PFSK-1 (cell line): ENCODE results near the gene FXYD4.

Experiments used
- FOXP2 ChIP-seq: optimal IDR thresholded peaks from 2 replicates; pipeline ENCODE3; 2011; ENCODE audit warnings: borderline replicate concordance, control low read depth, inconsistent platforms; ENCODE audit not compliant: insufficient read depth; ENCODE audit errors: extremely low read length, extremely low read depth
- POLR2AphosphoS5 ChIP-seq: IDR thresholded peaks from 2 replicates; pipeline ENCODE4 v1.6.1; 2012; ENCODE audit warnings: low read depth, mild to moderate bottlenecking, control low read depth, low read length, moderate library complexity
- REST ChIP-seq, 2 experiments: IDR thresholded peaks; 2 replicates each; pipeline versions ENCODE4 v1.6.1 to v1.8.0; 2011 to 2012; ENCODE audit warnings: low read depth in 2 of 2, low read length in 2 of 2, control low read depth in 1 of 2, inconsistent platforms in 1 of 2, mild to moderate bottlenecking in 1 of 2, moderate library complexity in 1 of 2; ENCODE audit not compliant: insufficient read depth in 1 of 2
- SIN3A ChIP-seq: IDR thresholded peaks from 2 replicates; pipeline ENCODE4 v1.6.1; 2012; ENCODE audit warnings: mild to moderate bottlenecking, low read length, moderate library complexity, borderline replicate concordance; ENCODE audit not compliant: insufficient read depth
- TAF1 ChIP-seq: IDR thresholded peaks from 2 replicates; pipeline ENCODE4 v1.6.1; 2012; ENCODE audit warnings: low read length, control low read depth, borderline replicate concordance; ENCODE audit not compliant: insufficient read depth

The FXYD4 gene

DNA sequence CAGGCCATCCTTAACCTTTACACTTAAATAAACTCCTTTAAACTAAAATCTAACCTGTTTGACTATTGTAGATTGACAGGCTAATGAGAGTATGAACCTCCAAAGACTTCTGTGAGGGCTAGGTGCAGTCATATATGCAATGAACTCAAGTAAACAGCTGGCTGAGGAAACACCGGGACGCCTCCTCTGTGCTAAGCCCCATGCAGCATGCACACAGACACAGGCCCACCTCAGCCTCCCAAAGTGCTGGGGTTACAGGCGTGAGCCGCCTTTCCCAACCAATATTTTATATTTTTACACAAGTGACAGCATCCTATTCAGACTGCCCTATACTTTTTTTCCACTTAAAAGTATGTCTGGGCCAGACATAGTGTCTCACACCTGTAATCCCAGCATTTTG lies 1.5 kb upstream of the FXYD4 start:
- TF ChIP-seq FOXP2 (no peak), POLR2AphosphoS5 (no peak), TAF1 (no peak), REST (IDR thresholded peaks at IDR 0.05; ENCODE audit: insufficient read depth in 1 of 2, low read depth in 2 of 2, low read length in 2 of 2) (no peak), SIN3A (no peak)

- TF ChIP-seq REST (IDR thresholded peaks at IDR 0.05; ENCODE audit: insufficient read depth in 1 of 2, low read depth in 2 of 2, low read length in 2 of 2) = no peak
- TF ChIP-seq FOXP2 = no peak
- no peak for TF ChIP-seq SIN3A
- no peak for TF ChIP-seq TAF1
- TF ChIP-seq POLR2AphosphoS5 = no peak
Measured at GRCh38 chr10:43370671-43371215, 693 bp upstream of the FXYD4 start.

GRCh38 chr10:43372765-43373361 lies 1.4 kb downstream of the FXYD4 start:
- TF ChIP-seq SIN3A = no peak

GRCh38 chr10:43373461-43373860 lies 2.0 kb downstream of the FXYD4 start:
- no peak for TF ChIP-seq SIN3A
- no peak for TF ChIP-seq REST (IDR thresholded peaks at IDR 0.05; ENCODE audit: insufficient read depth in 1 of 2, low read depth in 2 of 2, low read length in 2 of 2)
- TF ChIP-seq TAF1 = no peak
- TF ChIP-seq POLR2AphosphoS5 = no peak
- TF ChIP-seq FOXP2 = no peak

- no peak for TF ChIP-seq TAF1
- TF ChIP-seq SIN3A = no peak
- TF ChIP-seq POLR2AphosphoS5 = no peak
- no peak for TF ChIP-seq FOXP2
- TF ChIP-seq REST (IDR thresholded peaks at IDR 0.05; ENCODE audit: insufficient read depth in 1 of 2, low read depth in 2 of 2, low read length in 2 of 2) = no peak
Measured at GRCh38 chr10:43374194-43374593, 2.8 kb downstream of the FXYD4 start.
